GM12891 (cell line): ENCODE data around the gene PNRC2. TPM values are rescaled to one million over a fixed set of nuclear protein-coding genes. Genes with fewer than 3 reads are reported as not detected.
A peak's percentile ranks its signal among the peaks of the same experiment; 100 is the strongest.

Source experiments
- DNase-seq: peaks from one replicate; pipeline ENCODE4 v3.0.0; 2011; ENCODE audit warnings: low spot score; ENCODE audit not compliant: insufficient read length
- FAIRE-seq: peaks from 2 replicates; lab custom pipeline; 2011; peaks lifted over from hg19 to GRCh38; lab: Jason Lieb, UNC
- PAX5 ChIP-seq: IDR thresholded peaks from 2 replicates; pipeline ENCODE4 v1.6.1; 2011; ENCODE audit warnings: low read length, moderate library complexity, mild to moderate bottlenecking; ENCODE audit not compliant: insufficient read depth, severe bottlenecking
- POLR2A ChIP-seq: IDR thresholded peaks from 2 replicates; pipeline ENCODE4 v1.6.1; 2011; ENCODE audit warnings: low read depth, low read length, control low read depth
- POLR2AphosphoS5 ChIP-seq: IDR thresholded peaks from 2 replicates; pipeline ENCODE4 v1.6.1; 2011; ENCODE audit warnings: low read depth, low read length, control low read depth
- POU2F2 ChIP-seq: IDR thresholded peaks from 2 replicates; pipeline ENCODE4 v1.6.1; 2011; ENCODE audit warnings: low read depth, mild to moderate bottlenecking, control low read depth, low read length, moderate library complexity
- SPI1 ChIP-seq: IDR thresholded peaks from 2 replicates; pipeline ENCODE4 v1.6.1; 2011; ENCODE audit warnings: low read depth, low read length, control low read depth
- TAF1 ChIP-seq: IDR thresholded peaks from 2 replicates; pipeline ENCODE4 v1.6.1; 2011; ENCODE audit warnings: low read depth, low read length, control low read depth
- polyA plus RNA-seq: library from polyadenylated mRNA; unstranded; fragments of >200 nt; gene quantifications from one replicate; pipeline ENCODE4 v1.2.1, GENCODE V29; 2012; ENCODE audit warnings: low read depth, missing spikeins, inconsistent platforms; ENCODE audit not compliant: missing spikeins

PNRC2 gene, protein sequence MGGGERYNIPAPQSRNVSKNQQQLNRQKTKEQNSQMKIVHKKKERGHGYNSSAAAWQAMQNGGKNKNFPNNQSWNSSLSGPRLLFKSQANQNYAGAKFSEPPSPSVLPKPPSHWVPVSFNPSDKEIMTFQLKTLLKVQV
- polyA plus RNA-seq: 101 TPM

DNA sequence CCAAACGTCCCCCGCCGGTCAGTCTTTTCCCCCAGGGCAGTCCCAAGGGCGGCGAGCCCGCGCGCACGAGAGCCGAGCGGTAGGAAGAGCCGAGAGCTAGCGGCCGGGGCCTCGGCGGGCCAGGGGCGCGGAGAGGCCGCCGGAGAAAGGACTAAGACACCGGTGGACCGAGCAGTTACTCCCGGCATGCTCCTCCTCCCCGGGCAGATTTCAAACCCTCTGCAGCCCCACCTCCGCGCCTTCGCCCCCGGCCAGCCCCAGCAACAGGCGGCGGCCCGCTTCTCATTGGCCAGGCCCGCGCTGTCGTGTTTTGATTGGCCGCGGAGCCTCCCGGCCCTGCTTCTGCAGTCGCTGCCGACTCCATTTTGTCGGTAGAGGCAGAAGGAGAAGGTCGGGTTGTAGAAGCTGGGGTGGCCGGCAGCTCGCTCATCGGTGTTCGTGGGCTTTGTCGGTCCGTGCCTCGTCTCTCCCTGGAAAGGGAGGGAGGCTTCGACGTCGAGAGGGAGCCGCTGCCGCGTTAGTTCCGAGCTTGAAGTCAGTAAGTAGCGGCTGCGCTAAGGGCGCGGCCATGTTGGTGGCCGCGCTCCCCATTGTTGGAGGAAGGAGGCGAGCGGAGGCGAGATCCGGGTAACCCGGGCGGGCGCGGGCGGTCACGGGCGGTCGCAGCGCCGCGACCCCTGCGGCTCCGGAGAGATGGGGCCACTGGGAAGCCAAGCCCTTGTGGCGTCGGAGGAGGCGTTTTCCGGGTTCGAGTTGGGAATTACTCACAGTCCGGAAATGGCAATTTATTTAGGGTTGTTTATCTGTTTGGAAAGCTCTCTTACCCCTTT lies at the start of gene PNRC2:
TSS of gene PNRC2 (plus strand) at position 368 of the 830 bp plus-strand sequence. CDS start 1,630 bp downstream, outside the sequence.
- FAIRE-seq: peak; percentile 97
- DNase-seq: peak; percentile 85
- TF ChIP-seq SPI1 (no peak), TAF1 (peak; percentile 89), POLR2AphosphoS5 (peak; percentile 95), PAX5 (peak; percentile 37), POLR2A (peak; percentile 92), POU2F2 (peak; percentile 51)

DNA sequence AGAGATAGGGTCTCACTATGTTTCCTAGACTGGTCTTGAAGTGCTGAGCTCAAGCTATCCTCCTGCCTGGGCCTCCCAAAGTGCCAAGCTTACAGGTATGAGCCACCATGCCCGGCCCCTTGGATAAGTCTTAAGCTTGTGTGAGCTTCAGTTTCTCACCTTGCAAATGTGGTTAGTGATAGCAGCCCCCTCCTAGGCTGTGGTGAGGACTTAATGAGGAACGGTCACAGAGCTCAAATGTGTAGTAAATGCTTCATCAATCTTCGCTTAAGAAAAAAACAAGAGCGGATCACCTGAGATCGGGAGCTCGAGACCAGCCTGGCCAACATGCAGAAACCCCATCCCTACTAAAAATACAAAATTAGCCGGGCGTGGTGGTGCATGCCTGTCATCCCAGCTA lies 49.5 kb upstream of the PNRC2 start:
- no peak for DNase-seq
- TF ChIP-seq SPI1: no peak
- no peak for TF ChIP-seq POLR2A
- no peak; the same call in 1 of the 2 replicates for TF ChIP-seq POU2F2
- no peak for TF ChIP-seq TAF1
- TF ChIP-seq POLR2AphosphoS5: no peak
- no peak for TF ChIP-seq PAX5
- FAIRE-seq: peak; percentile 54

DNA sequence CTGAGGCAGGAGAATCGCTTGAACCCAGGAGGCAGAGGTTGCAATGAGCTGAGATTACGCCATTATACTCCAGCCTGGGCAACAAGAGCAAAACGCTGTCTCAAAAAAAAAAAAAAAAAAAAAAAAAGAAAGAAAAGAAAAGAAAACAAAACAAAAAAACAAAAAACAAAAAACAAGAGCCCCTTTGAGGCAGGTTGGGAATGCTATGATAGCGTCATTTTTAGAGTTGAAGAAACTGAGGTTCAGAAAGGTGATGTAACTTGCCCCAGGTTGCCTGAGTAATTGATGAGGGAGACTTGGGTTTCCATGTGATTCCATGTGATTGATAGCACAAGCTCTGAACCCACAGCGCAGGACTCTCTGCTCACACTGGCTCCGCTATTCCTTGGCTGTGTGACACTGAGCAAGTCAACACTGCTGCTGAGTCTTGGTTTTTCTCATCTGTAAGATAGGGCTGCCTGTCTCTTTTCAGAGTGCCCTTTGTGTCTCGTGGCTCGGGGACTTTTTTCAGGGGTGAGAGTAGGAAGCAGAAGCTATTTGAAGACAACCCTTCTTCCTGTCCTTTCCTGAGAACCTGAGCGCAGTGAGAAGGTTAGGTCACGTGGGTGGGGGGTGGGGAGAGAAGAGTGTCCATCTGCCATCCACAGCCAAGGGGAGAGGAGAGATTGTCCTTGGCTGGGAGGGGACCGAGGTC lies 48.9 kb upstream of the PNRC2 start:
- no peak for TF ChIP-seq SPI1
- no peak; the same call in 1 of the 2 replicates for TF ChIP-seq TAF1
- TF ChIP-seq PAX5: no peak
- peak; percentile 88 for TF ChIP-seq POLR2AphosphoS5
- TF ChIP-seq POLR2A: peak; percentile 86
- TF ChIP-seq POU2F2: no peak
- no peak for DNase-seq
- peak; percentile 91 for FAIRE-seq

DNA sequence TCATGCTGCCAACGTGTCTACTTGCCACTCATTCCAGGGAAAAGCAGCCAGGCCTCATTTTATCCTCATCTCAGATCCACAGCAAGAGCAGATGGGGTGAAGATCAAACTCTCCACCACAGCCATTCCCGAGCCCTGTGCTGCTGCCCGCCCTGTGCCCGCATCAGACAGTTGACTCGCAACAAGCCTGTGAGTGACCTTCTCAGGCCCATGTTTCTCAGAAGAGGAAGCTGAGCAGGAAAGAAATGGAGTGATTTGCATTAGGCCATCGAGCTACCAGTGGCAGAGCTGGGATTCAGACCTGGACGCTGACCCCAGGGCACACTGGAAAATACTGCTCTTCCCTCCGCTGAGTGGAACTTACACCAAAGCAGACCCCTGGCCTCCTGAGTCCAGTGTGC lies 47.7 kb upstream of the PNRC2 start:
- FAIRE-seq: peak; percentile 61

DNA sequence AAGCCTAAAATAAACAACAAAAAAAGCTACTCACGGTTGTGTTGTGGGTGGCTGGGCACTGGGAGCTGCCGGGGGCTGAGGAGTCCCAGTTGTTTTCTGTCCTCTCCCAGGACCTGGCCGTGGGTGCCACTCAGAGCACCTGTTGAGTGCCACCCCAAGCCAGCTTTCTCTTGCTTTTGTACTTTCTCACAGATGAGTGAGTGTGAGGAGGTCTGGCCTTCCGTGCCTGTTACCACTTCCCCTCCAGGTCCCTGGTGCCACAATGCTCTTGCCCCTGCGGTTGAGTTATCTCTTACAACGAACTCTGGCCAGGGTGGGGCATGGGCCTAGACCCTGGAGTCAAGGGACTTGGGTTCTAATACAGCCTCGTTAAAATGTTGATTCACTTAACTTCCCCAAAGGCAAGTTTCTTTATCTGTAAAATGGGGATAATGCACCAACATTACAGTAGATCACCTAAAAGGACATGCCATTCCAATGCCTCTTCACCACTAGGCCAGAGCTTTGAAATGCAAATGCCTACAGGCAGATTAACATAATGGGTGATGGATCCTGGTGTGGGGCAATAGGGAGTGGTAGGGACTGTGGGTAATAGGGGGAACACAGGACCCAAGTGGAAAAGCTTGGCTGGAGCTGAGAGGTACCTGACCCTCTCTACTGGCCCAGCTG lies 46.3 kb upstream of the PNRC2 start, which contains the start of gene CNR2:
TSS of gene CNR2 (minus strand) at position 151 of the 669 bp plus-strand sequence. CDS start 37,745 bp downstream, outside the sequence.
- DNase-seq (no peak), FAIRE-seq (peak; percentile 63)
- TF ChIP-seq POLR2A (0 out of 2 replicates have a peak, but pooled peaks have one; percentile 40), POU2F2 (no peak), SPI1 (peak; percentile 75)

More for the DNA sequence above, 47.7 kb upstream of the PNRC2 start:
- DNase-seq: no peak
- TF ChIP-seq SPI1: no peak
- TF ChIP-seq POU2F2: peak; percentile 12; the same call in 1 of the 2 replicates

DNA sequence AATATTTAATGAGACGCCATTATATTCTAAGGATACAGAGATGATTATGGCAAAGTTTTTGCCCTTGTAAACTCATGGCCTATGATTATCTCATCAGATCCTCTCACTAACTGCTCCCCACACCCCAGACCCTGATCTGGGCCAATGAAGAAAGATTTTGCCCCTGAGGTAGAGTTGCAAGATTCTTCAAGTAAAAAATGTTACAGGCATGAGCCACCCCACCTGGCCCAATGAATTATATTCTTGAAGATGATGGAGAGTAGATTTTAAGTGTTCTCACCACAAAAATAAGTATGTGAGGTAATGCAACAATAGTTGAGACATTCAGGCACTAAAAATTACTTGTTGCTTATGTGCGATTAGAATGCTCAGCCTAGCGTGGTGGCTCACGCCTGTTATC lies 44.7 kb upstream of the PNRC2 start:
- FAIRE-seq (no peak), DNase-seq (no peak)
- TF ChIP-seq SPI1 (no peak), POLR2AphosphoS5 (no peak), POU2F2 (no peak), POLR2A (no peak), TAF1 (no peak), PAX5 (no peak)

DNA sequence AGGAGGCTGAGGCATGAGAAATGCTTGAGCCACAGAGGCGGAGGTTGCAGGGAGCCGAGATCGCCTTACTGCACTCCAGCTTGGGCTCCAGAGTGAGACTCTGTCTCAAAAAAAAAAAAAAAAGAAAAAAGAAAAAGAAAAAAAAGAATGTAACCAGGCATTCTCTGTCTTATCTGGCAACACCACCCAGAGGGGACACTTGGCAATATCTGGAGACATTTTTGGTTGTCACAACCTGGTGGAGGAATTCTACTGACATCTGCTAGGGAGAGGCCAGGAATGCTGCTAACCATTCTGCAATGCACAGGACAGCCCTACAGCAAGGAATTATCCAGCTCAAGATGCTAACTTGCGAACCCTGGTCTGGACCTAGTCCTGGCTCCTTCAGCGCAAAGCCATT lies 44.2 kb upstream of the PNRC2 start:
- TF ChIP-seq POLR2AphosphoS5: no peak
- no peak for TF ChIP-seq POLR2A
- DNase-seq: no peak

DNA sequence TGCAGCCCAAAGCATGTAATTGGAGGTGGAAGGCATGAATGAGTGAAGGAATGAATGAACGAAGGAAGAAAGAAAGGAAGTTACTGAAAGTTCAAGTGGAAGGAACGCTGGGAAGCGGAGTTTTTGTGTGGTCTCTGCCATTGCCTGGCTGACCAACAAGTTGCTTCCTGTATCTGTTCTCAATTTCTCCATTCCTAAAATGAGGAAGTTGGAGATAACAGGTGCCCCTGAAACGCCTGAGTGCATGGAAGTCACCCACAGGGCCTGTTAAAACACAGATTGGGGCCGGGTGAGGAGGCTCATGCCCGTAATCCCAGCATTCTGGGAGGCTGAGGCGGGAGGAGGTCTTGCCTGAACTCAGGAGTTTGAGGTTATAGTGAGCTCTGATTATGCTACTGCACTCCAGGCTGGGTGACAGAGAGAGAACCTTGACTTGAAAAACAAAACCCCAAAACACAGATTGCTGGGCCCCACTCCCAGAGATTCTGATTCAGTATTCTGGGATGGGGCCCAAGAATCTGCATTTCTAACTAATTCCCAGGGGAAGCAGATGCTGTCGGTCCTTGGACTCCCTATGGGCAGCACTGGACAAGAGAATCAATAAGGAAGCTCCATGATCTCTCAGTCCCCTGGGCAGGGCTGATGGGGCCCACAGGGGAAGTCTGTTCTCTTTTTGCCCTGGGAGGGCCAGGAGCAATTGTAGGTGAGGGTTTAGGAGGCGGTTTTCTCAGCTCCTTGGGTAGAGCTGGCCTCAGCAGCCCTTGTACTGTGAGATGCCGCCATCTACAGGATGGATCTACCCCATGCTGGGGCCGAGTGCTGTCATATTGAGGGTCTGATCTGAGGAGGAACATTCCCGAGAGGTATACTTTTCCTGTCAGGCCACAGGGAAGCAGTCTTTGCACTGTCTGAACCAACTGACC lies 43.2 kb upstream of the PNRC2 start:
- peak; percentile 79 for TF ChIP-seq SPI1
- no peak for TF ChIP-seq PAX5
- FAIRE-seq (peak; percentile 87), DNase-seq (peak; percentile 59)

More for the DNA sequence above, 44.2 kb upstream of the PNRC2 start:
- FAIRE-seq: no peak
